HepG2 (cell line): ENCODE measurements around the gene NDUFS6. TPM values are rescaled to one million over a fixed set of nuclear protein-coding genes. Genes with fewer than 3 reads are reported as not detected.

Experiments
- E2F2 ChIP-seq: sonication (generic); formaldehyde crosslinking; IDR thresholded peaks from 2 replicates; pipeline ENCODE4 v1.4.0; 2020; ENCODE audit warnings: missing genetic modification reagents, borderline replicate concordance
- ELF4 ChIP-seq: sonication (generic); formaldehyde crosslinking; IDR thresholded peaks from 2 replicates; pipeline ENCODE4 v1.5.0; 2020; ENCODE audit warnings: missing genetic modification reagents, mild to moderate bottlenecking, moderate library complexity, borderline replicate concordance
- FLYWCH1 ChIP-seq: sonication (generic); formaldehyde crosslinking; IDR thresholded peaks from 2 replicates; pipeline ENCODE4 v1.8.1; 2023; ENCODE audit warnings: mild to moderate bottlenecking, missing genetic modification reagents
- HOXA3 ChIP-seq: sonication (generic); formaldehyde crosslinking; IDR thresholded peaks from 2 replicates; pipeline ENCODE4 v1.5.0; 2020; ENCODE audit warnings: missing genetic modification reagents
- NBN ChIP-seq: fragments of 450-650 bp; conservative IDR thresholded peaks from 2 replicates; pipeline ENCODE4 v1.6.1; 2017
- PHF20 ChIP-seq: sonication (generic); formaldehyde crosslinking; IDR thresholded peaks from 2 replicates; pipeline ENCODE4 v1.5.0; 2020; ENCODE audit warnings: mild to moderate bottlenecking, missing genetic modification reagents
- SP2 ChIP-seq: sonication (generic); formaldehyde crosslinking; IDR thresholded peaks from 2 replicates; pipeline ENCODE4 v1.5.1; 2020; ENCODE audit warnings: mild to moderate bottlenecking, missing genetic modification reagents
- TEAD2 ChIP-seq: sonication (generic); formaldehyde crosslinking; IDR thresholded peaks from 2 replicates; pipeline ENCODE4 v1.9.0; 2021; ENCODE audit warnings: missing genetic modification reagents
- THYN1 ChIP-seq: sonication (generic); formaldehyde crosslinking; IDR thresholded peaks from 2 replicates; pipeline ENCODE4 v1.8.1; 2023; ENCODE audit warnings: low read depth, mild to moderate bottlenecking, moderate library complexity, missing genetic modification reagents, borderline replicate concordance
- ZNF124 ChIP-seq: sonication (generic); formaldehyde crosslinking; IDR thresholded peaks from 2 replicates; pipeline ENCODE4 v1.4.0; 2020; ENCODE audit warnings: missing genetic modification reagents
- ZNF530 ChIP-seq: sonication (generic); formaldehyde crosslinking; IDR thresholded peaks from 2 replicates; pipeline ENCODE4 v1.5.0; 2020; ENCODE audit warnings: low read depth, mild to moderate bottlenecking, missing genetic modification reagents
- ZNF567 ChIP-seq: sonication (generic); formaldehyde crosslinking; IDR thresholded peaks from 2 replicates; pipeline ENCODE4 v1.8.1; 2023; ENCODE audit warnings: mild to moderate bottlenecking, missing genetic modification reagents, borderline replicate concordance
- ZNF598 ChIP-seq: sonication (generic); formaldehyde crosslinking; IDR thresholded peaks from 2 replicates; pipeline ENCODE4 v1.5.1; 2020; ENCODE audit warnings: mild to moderate bottlenecking, missing genetic modification reagents, borderline replicate concordance
- ZNF878 ChIP-seq: sonication (generic); formaldehyde crosslinking; IDR thresholded peaks from 2 replicates; pipeline ENCODE4 v1.8.1; 2023; ENCODE audit warnings: mild to moderate bottlenecking, missing genetic modification reagents, moderate library complexity
- polyA plus RNA-seq, 8 experiments: library from polyadenylated mRNA; depleted of rRNA in 3 of 8; stranded (reverse) in 7 of 8; unstranded in 1 of 8; fragments of >200 nt; fragmentation: Illumina TruSeq in 4 of 8; extraction: Trizol in 4 of 8; gene quantifications; 2 replicates each; pipeline versions ENCODE4 v1.2.1 to v1.2.3, GENCODE V29; 2011 to 2016; ENCODE audit warnings: low read depth in 4 of 8, missing spikeins in 1 of 8, mixed read lengths in 1 of 8; ENCODE audit not compliant: insufficient read depth in 1 of 8
- total RNA-seq, 5 experiments: library from RNA; depleted of rRNA; stranded (reverse); fragments of >200 nt; fragmentation: Illumina TruSeq; extraction: Trizol; gene quantifications; 2 replicates each; pipeline ENCODE4 v1.2.3, GENCODE V29; 2016; ENCODE audit warnings: low read depth in 1 of 5
- TF ChIP-seq, protein P1 (sequence below): sonication (generic); formaldehyde crosslinking; IDR thresholded peaks from 2 replicates; pipeline ENCODE4 v1.8.0; 2022; ENCODE audit warnings: mild to moderate bottlenecking, missing genetic modification reagents
- TF ChIP-seq, protein P2 (sequence below): sonication (generic); formaldehyde crosslinking; IDR thresholded peaks from 2 replicates; pipeline ENCODE4 v1.4.0; 2020; ENCODE audit warnings: missing genetic modification reagents
- TF ChIP-seq, protein P3 (sequence below): sonication (generic); formaldehyde crosslinking; IDR thresholded peaks from 2 replicates; pipeline ENCODE4 v1.4.0; 2020; ENCODE audit warnings: mild to moderate bottlenecking, missing genetic modification reagents
- TF ChIP-seq, protein P4 (sequence below): IDR thresholded peaks from 2 replicates; pipeline ENCODE4 v1.6.1; 2016
- TF ChIP-seq, protein P5 (sequence below): fragments of 450-650 bp; IDR thresholded peaks from 2 replicates; pipeline ENCODE4 v1.6.1; 2016

The NDUFS6 gene
- total and polyA plus RNA-seq, 2 of the 13 experiments (the other 11 are each of a cell fraction or from before 2014, with no cell fraction given): 23.7 to 50.4 TPM

GRCh38 chr5:1801222-1801966, at the start of gene NDUFS6 (continued):
- TF ChIP-seq, protein P1, sequence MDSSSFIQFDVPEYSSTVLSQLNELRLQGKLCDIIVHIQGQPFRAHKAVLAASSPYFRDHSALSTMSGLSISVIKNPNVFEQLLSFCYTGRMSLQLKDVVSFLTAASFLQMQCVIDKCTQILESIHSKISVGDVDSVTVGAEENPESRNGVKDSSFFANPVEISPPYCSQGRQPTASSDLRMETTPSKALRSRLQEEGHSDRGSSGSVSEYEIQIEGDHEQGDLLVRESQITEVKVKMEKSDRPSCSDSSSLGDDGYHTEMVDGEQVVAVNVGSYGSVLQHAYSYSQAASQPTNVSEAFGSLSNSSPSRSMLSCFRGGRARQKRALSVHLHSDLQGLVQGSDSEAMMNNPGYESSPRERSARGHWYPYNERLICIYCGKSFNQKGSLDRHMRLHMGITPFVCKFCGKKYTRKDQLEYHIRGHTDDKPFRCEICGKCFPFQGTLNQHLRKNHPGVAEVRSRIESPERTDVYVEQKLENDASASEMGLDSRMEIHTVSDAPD (CRISPR knock-in tag): peak; percentile 38; the same call in 1 of the 2 replicates
- TF ChIP-seq SP2 (CRISPR knock-in tag) (peak; percentile 43; the same call in 1 of the 2 replicates), NBN (no peak), FLYWCH1 (CRISPR knock-in tag) (no peak), ZNF598 (CRISPR knock-in tag) (peak; percentile 76; the same call in 1 of the 2 replicates), TEAD2 (CRISPR knock-in tag) (no peak), THYN1 (CRISPR knock-in tag) (no peak), ELF4 (no peak), ZNF124 (CRISPR knock-in tag) (no peak), ZNF878 (CRISPR knock-in tag) (no peak), HOXA3 (CRISPR knock-in tag) (peak; percentile 97), E2F2 (CRISPR knock-in tag) (peak; percentile 61; the same call in 1 of the 2 replicates), ZNF530 (CRISPR knock-in tag) (no peak), ZNF567 (no peak; the same call in 1 of the 2 replicates), PHF20 (CRISPR knock-in tag) (peak; percentile 77)
- TF ChIP-seq, protein P2, sequence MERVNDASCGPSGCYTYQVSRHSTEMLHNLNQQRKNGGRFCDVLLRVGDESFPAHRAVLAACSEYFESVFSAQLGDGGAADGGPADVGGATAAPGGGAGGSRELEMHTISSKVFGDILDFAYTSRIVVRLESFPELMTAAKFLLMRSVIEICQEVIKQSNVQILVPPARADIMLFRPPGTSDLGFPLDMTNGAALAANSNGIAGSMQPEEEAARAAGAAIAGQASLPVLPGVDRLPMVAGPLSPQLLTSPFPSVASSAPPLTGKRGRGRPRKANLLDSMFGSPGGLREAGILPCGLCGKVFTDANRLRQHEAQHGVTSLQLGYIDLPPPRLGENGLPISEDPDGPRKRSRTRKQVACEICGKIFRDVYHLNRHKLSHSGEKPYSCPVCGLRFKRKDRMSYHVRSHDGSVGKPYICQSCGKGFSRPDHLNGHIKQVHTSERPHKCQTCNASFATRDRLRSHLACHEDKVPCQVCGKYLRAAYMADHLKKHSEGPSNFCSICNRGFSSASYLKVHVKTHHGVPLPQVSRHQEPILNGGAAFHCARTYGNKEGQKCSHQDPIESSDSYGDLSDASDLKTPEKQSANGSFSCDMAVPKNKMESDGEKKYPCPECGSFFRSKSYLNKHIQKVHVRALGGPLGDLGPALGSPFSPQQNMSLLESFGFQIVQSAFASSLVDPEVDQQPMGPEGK: peak; percentile 66
- TF ChIP-seq, protein P3, sequence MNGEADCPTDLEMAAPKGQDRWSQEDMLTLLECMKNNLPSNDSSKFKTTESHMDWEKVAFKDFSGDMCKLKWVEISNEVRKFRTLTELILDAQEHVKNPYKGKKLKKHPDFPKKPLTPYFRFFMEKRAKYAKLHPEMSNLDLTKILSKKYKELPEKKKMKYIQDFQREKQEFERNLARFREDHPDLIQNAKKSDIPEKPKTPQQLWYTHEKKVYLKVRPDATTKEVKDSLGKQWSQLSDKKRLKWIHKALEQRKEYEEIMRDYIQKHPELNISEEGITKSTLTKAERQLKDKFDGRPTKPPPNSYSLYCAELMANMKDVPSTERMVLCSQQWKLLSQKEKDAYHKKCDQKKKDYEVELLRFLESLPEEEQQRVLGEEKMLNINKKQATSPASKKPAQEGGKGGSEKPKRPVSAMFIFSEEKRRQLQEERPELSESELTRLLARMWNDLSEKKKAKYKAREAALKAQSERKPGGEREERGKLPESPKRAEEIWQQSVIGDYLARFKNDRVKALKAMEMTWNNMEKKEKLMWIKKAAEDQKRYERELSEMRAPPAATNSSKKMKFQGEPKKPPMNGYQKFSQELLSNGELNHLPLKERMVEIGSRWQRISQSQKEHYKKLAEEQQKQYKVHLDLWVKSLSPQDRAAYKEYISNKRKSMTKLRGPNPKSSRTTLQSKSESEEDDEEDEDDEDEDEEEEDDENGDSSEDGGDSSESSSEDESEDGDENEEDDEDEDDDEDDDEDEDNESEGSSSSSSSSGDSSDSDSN (CRISPR knock-in tag): peak; percentile 94
- TF ChIP-seq, protein P4, sequence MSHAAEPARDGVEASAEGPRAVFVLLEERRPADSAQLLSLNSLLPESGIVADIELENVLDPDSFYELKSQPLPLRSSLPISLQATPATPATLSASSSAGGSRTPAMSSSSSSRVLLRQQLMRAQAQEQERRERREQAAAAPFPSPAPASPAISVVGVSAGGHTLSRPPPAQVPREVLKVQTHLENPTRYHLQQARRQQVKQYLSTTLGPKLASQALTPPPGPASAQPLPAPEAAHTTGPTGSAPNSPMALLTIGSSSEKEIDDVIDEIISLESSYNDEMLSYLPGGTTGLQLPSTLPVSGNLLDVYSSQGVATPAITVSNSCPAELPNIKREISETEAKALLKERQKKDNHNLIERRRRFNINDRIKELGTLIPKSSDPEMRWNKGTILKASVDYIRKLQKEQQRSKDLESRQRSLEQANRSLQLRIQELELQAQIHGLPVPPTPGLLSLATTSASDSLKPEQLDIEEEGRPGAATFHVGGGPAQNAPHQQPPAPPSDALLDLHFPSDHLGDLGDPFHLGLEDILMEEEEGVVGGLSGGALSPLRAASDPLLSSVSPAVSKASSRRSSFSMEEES (CRISPR knock-in tag): peak; percentile 55; the same call in 1 of the 2 replicates
- TF ChIP-seq, protein P5, sequence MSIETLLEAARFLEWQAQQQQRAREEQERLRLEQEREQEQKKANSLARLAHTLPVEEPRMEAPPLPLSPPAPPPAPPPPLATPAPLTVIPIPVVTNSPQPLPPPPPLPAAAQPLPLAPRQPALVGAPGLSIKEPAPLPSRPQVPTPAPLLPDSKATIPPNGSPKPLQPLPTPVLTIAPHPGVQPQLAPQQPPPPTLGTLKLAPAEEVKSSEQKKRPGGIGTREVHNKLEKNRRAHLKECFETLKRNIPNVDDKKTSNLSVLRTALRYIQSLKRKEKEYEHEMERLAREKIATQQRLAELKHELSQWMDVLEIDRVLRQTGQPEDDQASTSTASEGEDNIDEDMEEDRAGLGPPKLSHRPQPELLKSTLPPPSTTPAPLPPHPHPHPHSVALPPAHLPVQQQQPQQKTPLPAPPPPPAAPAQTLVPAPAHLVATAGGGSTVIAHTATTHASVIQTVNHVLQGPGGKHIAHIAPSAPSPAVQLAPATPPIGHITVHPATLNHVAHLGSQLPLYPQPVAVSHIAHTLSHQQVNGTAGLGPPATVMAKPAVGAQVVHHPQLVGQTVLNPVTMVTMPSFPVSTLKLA: no peak
